DMS79 treated with DMSO at 0.1 percent for 48 hours (cell line): ENCODE measurements around the gene CLEC4F.

Source experiments
- DNase-seq: peaks from one replicate; lab custom pipeline; 2025; lab: John Stamatoyannopoulos, UW

The CLEC4F gene

DNA sequence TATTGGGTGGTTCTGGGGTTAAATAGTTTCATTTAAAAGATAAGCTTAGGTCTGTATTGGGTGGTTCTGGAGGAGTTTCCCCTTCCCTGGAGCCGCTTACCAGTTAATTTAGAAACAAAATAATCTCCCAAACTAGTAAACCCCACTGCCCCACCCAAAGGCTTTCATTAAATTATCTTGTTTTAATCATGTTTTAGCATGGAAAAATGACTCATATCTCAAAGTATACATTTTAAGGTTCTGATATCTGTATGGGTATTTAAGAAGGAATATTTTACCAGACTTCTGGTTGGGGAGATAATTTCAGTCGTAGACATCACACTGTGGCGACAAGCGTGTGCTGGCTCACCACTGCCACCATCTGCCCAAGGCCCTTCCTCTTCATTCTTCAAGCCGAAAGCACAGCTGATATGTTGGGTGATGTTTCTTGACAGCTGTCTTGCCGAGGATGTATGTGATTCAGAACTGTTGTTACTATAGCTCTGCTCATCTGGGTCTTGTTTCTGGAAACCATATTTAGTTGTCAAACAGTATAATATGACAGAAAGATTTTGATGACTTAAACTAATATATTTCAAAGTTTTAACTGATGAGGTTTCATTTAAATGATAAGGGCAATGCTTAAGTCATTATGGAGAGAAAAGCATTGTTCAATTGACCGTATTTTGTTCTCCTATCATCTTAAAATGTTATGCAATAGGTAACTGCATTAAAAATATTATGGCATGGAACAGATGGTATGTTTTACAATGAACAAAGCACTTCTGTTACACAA is 35.1 kb downstream of the CLEC4F start:
- peak; percentile 39 for DNase-seq

DNA sequence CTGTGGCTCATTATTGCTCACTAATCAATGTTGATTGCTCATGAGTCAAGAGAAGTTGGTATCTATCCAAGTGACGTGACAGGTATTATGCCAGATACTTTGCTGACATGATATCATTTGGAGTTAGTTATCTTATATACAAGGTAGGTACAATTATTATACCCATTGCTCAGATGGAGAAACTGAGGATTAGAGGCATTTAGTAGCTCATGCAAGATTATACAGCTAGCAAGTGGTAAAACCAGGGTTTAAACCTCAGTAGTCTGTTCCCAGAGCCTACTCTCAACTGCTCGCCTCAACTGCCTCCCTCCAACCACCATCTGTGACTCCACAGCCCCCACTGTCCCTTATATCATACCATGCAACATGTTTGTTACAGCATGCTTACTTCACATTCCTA is 36.1 kb downstream of the CLEC4F start:
- DNase-seq = no peak

DNA sequence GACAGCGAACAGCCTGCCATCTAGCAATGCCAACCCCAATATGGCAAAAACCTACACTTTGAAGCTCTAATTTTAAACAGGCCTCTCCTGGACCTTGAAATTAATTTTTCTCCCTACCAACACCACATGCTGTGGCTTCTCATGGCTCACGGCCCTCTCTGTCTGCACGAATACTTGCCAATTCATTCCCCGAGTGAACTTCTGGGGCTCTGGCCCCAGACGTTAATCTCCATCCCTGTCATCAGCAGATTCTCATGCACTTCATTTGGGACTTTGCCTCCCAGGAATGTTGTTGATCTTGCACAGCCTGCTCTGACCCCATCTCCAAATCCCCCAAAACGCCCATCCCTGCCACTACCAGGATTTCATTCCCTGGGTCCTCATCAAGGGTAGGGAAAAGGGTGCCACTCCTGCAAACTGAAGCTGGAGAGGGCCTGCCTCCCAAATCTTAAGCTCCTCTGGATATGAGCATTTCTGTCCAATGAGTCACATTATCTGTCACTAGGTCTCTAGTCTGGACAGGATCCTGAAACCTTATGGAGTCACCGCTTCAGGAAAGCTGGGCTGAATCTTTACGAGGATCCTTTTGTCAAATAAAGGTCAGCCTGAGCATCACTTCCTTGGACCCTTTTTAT is 40.4 kb downstream of the CLEC4F start:
- DNase-seq = no peak

DNA sequence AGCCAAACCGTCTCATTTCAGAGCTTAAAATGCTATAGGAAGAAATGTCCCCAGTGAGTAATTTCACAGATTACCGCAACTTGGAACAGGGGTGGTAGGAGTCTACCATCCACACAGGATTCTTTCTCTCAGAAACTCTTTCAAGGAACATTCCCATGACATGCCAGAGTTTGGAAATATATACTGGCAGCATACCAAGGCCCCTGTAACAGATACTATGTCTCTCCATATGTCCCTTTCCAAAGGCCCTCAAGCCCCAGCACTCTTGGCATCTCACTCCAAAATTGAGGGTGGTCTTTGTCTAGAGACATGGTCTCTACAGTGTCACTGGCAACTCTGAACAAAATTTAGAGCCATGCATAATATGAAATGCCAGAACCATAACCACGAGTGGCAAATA is 40.9 kb downstream of the CLEC4F start:
- DNase-seq = no peak

DNA sequence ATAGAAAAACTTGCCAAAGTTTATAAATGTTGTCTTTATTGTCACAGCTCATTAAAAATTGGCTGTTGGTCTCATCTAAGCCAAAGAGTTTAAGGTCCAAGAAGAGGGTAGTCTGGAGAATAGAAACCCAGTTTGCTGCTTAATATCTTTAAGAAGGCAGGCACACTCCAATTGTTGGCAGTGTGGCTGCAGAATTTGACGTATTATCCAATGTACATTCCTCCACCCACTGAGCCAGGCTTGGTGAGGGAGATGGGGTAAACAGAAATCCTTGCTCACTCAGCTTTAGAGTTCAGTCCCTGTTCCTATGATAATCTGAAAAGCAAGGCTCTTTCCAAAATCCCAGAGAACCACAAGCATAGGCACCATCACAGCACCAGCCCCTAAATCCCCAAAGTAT is 41.7 kb downstream of the CLEC4F start:
- DNase-seq = no peak

DNA sequence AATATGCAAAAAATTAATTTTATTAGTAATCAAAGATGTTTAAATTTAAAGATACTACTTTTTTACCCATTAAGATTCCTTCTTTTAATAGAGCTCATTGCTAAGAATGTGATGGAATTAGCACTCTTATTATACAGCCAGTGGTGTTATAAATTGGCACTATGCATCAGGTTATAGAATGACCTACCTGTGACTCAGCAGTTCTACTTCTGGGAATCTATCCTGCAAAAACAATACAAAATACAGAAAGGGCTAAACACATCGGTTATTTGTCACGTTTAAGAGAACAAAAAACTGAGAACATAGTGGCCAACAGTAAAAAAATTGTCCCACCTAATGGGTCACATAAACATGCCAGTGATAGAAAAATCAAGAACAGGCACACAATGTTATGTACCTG is 42.9 kb downstream of the CLEC4F start:
- DNase-seq = no peak

DNA sequence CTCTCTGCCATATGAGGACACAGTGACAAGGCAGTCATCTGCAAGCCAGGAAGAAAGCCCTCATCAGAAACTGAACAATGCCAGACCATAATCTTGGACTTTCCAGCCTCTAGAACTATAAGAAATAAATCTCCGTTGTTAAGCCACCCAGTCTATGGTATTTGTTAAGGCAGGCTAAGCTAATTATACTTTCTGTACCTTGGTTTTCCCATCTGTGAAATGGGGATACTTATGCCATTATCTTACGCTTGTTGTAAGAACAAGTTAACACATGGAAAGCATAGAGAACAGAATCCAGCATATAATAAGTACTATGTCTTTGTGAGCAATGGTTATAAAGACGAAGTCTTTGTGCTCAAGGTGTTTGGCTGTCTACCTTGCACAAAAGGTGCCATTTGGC is 44.1 kb downstream of the CLEC4F start:
- DNase-seq = no peak

DNA sequence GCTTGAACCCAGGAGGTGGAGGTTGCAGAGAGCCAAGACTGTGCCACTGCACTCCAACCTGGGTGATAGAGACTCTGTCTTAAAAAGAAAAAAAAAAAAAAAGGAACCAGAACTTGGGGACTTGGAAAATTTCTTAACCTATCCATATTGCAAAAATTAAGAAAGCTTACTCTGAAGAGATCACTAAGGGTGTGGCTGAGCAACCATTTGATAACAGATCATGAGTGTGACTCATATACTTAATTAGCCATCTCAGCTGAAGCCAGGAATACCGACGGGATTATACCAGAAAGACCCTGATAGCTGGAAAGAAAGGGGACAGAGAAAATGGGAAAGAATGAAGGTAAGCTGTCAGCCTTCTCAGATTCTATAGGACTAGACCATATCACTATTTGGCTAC is 45.3 kb downstream of the CLEC4F start:
- no peak for DNase-seq

DNA sequence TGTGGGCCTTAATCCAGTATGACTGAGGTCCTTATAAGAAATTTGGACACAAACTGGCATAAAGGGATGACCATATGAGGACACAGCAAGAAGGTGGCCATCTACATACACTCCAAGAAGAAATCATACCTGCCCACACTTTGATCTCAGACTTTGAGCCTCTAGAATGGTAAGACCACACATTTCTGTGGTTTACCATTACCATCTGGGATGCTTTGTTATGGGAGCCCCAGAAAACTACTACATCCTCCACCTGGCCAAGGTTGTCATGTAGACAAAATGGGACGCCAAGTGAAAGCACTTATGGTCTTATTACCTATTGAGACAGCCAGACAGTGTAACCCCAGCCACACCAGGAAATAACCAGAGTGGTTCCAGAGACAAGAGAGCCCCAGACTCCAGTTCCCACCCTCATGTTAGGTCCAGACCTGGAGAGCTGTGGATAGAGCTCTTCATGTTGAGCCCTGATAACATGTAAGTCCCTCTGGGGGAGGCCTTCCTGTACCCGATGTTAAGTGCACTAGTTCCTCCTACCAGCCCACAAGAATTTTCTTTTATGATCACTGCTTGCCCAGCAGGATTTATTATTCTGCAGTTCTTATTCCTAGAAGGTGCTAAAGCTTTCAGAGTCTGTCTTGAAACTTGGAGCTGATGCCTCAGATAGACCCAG is 47.8 kb downstream of the CLEC4F start:
- no peak for DNase-seq

DNA sequence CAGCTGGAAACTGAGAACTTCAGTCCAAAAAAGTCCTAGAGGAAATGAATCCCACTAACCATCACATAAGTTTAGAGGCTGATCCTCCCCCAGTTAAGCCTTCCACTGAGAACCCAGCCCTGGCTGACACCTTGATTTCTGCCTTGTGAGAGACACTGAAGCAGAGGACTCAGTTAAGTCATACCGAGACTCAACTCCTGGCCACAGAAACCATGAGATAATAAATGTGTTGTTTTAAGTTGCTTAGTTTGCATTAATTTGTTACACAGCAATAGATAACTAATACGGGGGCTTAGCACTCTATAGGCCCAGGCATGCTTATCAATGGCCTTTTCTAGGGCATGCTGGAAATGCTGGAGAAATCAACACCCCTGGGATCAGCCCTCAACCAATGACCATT is 49.0 kb downstream of the CLEC4F start:
- DNase-seq = no peak

DNA sequence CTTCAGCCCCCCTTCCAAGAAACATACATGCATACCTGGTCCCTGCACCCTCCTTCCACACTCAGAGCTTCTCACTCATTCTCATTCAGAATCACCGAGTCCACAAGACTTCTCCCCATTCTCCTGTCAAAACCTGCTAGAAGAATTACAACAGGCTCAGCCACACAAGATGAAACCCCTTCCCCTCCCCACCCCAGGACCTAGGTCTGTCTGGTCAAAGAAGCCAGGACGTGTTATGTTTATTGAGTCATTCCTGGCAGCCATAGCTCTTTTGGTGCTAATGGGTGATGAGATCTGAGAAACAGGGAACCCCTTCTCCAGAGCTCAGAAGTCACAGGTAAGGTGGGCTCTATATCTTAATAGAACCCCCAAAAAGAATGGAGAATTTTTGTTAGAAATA is 50.9 kb downstream of the CLEC4F start:
- no peak for DNase-seq

DNA sequence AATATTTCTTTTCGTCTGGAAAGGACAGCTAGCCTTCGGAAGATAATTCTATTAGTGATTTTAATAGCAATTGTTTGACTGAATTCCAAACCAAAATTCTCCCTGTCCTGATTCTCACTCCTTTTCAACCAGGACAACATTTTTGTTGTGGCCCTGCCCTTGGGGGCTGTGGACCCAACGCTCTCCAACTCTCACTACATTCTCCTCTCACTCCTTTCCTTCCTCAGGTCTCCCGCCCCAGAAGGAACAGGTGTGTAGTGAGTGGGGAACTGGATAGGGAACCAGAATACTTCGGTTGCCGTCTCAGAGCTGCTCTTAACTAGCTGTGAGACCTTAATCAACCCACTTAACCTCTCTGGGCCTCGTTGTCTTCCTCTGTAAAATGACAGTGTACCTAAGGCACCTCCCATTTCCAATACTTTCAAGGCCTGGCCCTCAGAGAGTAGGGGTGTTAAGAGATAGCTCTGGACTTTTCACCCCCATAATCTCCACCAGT is 51.8 kb downstream of the CLEC4F start:
- DNase-seq = no peak

DNA sequence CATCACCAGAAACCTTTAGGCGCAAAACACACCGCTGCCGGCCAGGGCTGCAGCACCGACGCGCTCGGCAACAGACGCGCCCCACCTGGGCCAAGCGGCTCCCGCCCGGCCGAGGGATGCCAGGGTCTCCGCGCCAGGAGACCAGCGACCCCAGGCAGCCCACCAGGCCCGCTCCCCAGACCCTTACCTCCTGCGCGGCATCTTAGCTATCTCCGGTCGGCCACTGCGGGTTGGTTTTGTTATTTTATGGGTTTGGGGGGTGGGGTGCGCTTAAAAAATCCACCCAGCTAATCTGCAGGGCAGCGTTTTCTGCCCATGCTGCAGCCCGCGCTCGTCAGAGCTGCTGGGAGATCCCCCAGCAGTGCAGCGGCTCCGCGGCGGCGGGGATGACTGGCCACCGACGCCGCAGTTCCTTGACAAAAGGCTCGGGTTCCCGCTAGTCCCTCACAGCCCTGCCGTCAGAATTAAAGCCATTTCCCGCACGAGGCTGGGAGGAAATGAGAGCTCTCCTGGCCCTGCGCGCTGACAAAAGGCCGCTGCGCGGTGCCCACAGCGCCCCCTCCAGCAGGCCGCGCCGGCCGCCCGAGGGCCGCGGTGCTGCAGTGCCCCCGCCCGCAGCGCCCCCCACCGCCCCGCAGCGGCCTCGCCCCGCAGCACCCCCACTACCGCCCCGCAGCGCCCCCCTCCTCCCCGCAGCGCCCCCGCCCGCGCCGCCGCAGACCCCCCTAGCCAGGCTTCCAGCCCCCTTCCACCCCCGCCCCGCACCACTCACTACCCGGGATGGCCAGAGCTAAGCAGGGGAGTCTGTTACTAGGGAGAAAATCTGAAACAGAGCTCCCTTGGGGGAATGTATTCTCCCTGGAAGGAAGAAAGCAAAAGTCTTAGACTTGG is 52.5 kb downstream of the CLEC4F start, which contains the start of gene ADD2:
Gene ADD2 (minus strand): TSS at position 502 of the 891 bp plus-strand sequence. CDS start 61,792 bp downstream, outside the sequence.
- DNase-seq = peak; percentile 55

DNA sequence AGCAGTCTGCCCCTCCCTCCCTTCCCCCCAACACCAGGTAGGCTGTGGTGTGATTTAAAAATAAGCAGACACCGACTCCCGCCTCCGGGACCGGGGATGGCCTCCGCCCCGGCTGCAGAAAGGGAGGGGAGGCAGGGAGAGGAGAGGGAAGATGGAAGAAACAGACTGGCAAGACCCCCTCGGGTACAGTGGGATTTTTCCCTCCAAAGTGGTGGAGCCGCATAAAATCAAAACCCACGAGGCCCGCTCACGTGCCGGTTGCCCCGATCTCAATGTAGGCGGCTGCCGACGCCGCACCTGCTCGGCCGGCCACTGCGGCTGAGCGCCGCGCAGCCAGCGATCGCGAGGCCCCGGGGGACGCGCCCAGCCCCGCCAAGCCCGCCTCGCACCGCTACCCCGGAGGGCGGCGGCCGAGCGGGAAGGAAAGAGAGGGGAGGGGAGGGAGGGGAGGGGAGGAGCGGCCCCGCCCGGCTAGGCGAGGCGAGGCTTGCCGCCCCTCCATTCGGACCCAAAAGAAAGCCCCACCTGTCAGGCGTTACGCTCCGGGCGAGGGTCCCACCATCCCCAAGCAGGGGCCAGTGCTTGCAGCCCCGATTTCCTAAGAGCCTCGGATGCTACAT is 53.2 kb downstream of the CLEC4F start:
- DNase-seq = peak; percentile 54

DNA sequence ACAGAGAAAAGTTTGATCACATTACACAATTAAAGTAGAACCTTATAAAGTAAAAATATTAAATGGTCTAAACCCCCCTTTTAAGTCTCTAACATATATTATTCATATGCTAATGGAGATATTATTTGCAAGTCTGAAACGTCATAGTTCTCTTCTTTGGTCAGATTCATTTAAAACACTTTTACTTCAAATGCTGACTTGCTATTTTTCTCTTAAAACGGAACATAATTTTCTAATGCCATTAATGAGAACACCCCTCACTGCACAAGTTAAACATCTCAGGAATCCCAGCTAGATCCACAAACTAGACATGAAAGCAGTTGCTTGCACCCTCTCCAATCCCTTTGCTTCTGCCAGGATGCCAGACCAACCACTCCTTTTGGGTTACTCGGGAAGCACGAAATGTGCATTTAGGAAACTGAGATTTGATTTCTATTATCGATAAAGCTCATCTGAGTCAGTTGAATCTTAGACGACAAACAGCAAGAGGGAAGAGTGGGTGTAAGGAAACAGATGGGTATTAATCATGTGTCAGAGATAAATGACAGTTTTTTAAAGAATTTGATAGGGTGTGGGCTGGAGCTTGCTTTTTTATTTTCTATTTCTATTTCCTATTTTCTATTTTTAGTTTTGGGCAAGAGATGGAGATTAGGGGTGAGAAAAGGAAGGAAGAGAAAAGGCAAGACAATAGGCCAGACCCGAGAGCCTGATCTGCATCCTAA is 53.9 kb downstream of the CLEC4F start:
- DNase-seq = peak; percentile 44

DNA sequence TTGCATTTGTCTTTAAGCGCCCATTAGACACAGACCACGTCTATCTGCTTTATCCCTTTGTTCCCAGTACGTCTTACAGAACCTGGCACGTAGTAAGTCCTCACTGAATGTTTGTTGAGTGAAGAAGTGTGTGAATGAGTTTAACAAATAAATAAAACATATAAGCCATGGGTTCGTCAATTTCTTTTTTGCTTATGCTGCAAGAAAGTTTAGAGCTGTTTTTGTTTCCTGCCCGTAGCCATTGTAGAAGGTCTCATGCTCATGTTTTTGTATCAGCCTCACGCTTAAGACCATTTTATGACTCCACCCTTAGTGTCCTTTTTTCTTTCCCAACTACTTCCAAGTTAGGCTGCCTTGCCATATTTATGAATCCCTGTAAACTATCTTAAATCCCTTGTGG is 54.9 kb downstream of the CLEC4F start:
- no peak for DNase-seq

DNA sequence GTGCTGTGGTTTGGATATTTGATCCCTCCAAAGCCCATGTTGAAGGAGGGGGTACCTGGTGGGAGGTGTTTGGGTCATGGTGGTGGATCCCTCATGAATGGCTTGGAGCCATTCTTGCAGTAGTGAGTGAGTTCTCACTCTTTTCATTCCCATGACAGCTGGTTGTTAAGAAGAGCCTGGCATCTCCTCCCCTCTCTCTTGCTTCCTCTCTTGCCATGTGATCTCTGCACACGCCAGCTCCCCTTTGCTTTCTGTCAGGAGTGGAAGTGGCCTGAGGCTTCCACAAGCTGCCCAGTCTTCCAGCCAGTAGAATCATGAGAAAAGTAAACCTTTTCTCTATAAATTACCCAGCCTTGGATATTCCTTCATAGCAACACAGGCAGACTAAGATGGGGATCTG is 61.0 kb downstream of the CLEC4F start:
- DNase-seq = no peak
